ENCODE results near the gene COL23A1.

COL23A1 gene

GRCh38 chr5:178277866-178278265 is 312.3 kb downstream of the COL23A1 start:
- no peak for TF ChIP-seq CTCF (IDR thresholded peaks at IDR 0.05; ENCODE audit: low read depth, low read length, missing control alignments)
- DNase-seq (ENCODE audit: low read depth) = no peak
- H3K4me3 ChIP-seq (ENCODE audit: low read depth, low read length) = no peak overlapping the region

- no peak overlapping the region for H3K4me3 ChIP-seq (ENCODE audit: low read depth, low read length)
- no peak for DNase-seq (ENCODE audit: low read depth)
- no peak for TF ChIP-seq CTCF (IDR thresholded peaks at IDR 0.05; ENCODE audit: low read depth, low read length, missing control alignments)
These were observed 312.8 kb downstream of the COL23A1 start for GRCh38 chr5:178277346-178277745.

- no peak overlapping the region for H3K4me3 ChIP-seq (ENCODE audit: low read depth, low read length)
- no peak for DNase-seq (ENCODE audit: low read depth)
- TF ChIP-seq CTCF (IDR thresholded peaks at IDR 0.05; ENCODE audit: low read depth, low read length, missing control alignments) = no peak
These were observed 315.2 kb downstream of the COL23A1 start for GRCh38 chr5:178274781-178275537.

GRCh38 chr5:178273665-178274541 is 316.3 kb downstream of the COL23A1 start:
- no peak for TF ChIP-seq CTCF (IDR thresholded peaks at IDR 0.05; ENCODE audit: low read depth, low read length, missing control alignments)

GRCh38 chr5:178273041-178273440 is 317.2 kb downstream of the COL23A1 start:
- no peak overlapping the region for H3K4me3 ChIP-seq (ENCODE audit: low read depth, low read length)
- no peak for TF ChIP-seq CTCF (IDR thresholded peaks at IDR 0.05; ENCODE audit: low read depth, low read length, missing control alignments)
- no peak for DNase-seq (ENCODE audit: low read depth)

More at GRCh38 chr5:178273665-178274541, 316.3 kb downstream of the COL23A1 start:
- no peak for DNase-seq (ENCODE audit: low read depth)
- H3K4me3 ChIP-seq (ENCODE audit: low read depth, low read length) = no peak overlapping the region

- H3K4me3 ChIP-seq (ENCODE audit: low read depth, low read length) = no peak overlapping the region
- no peak for DNase-seq (ENCODE audit: low read depth)
- no peak for TF ChIP-seq CTCF (IDR thresholded peaks at IDR 0.05; ENCODE audit: low read depth, low read length, missing control alignments)
These were observed 317.6 kb downstream of the COL23A1 start for GRCh38 chr5:178272591-178272990.
